BE2C (cell line): Measurements from ENCODE around the gene PTPRE.

Experiments used
- DNase-seq: peaks from one replicate; pipeline ENCODE4 v3.0.0-alpha.2; 2020
- H3K27me3 ChIP-seq: fragments of 250-450 bp; sonication (Bioruptor Pico); 2 replicates; pipeline ENCODE4 v1.5.1; 2020; ENCODE audit warnings: mild to moderate bottlenecking
- H3K36me3 ChIP-seq: fragments of 250-450 bp; sonication (Bioruptor Pico); 2 replicates; pipeline ENCODE4 v1.5.1; 2020; ENCODE audit warnings: mild to moderate bottlenecking
- H3K4me1 ChIP-seq: fragments of 250-450 bp; sonication (Bioruptor Pico); 2 replicates; pipeline ENCODE4 v1.5.1; 2020
- H3K4me3 ChIP-seq: 2 replicates; pipeline ENCODE4 v1.5.1; 2011; ENCODE audit warnings: low read depth, low read length
- H3K9me3 ChIP-seq: fragments of 250-450 bp; sonication (Bioruptor Pico); 2 replicates; pipeline ENCODE4 v1.5.1; 2020
- TF ChIP-seq, protein P1 (sequence below): IDR thresholded peaks from 2 replicates; pipeline ENCODE4 v1.5.1; 2012; ENCODE audit warnings: mild to moderate bottlenecking, low read depth, low read length

PTPRE gene

DNA sequence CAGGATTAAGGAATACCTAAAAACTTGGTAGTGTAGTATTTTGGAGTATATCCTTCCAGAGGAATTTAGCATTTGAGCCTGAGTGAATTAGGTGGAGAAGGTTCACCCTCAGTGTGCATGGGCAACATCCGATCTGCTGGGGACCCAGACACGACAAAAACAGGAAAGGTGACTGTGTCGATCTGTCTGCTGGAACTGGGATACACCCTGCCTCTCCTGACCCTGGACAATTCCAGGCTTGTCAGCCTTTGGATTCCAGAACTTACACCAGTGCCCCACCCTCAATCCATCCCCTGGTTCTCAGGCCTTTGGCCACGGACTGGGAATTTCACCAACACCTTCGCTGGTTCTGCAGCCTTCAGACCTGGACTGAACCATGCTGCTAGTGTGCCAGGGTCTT lies 41.9 kb downstream of the PTPRE start:
- Histone ChIP-seq H3K36me3 (no peaks in the 10 kb centered on the region), H3K4me3 (no peak overlapping the region), H3K9me3 (no peaks in the 10 kb centered on the region), H3K27me3 (no peaks in the 10 kb centered on the region), H3K4me1 (no peaks in the 10 kb centered on the region)
- TF ChIP-seq, protein P1, sequence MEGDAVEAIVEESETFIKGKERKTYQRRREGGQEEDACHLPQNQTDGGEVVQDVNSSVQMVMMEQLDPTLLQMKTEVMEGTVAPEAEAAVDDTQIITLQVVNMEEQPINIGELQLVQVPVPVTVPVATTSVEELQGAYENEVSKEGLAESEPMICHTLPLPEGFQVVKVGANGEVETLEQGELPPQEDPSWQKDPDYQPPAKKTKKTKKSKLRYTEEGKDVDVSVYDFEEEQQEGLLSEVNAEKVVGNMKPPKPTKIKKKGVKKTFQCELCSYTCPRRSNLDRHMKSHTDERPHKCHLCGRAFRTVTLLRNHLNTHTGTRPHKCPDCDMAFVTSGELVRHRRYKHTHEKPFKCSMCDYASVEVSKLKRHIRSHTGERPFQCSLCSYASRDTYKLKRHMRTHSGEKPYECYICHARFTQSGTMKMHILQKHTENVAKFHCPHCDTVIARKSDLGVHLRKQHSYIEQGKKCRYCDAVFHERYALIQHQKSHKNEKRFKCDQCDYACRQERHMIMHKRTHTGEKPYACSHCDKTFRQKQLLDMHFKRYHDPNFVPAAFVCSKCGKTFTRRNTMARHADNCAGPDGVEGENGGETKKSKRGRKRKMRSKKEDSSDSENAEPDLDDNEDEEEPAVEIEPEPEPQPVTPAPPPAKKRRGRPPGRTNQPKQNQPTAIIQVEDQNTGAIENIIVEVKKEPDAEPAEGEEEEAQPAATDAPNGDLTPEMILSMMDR = no peak
- DNase-seq = no peak

DNA sequence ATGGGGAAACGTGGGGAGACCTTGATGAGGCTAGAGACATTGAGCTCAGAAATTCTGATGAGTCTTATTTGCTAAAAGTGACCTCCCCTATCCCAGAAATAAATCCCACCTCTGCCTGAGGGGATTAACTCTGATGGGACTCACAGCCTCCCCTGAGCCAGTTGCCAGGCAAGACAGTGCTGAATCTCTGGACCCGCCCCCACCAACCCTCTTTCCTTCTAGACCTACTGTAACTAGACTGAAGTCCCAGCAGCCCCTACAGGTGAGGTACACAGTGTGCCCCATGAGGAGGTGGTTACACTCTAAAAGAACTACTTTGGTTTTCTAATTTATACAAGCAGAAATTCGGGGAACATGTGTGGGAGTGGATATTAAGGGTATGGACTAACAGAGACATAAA lies 42.9 kb downstream of the PTPRE start:
- TF ChIP-seq, protein P1 = no peak
- H3K4me3 ChIP-seq = no peak overlapping the region
- DNase-seq = no peak
- H3K27me3 ChIP-seq = no peaks in the 10 kb centered on the region; the same call in 1 of the 2 replicates
- H3K36me3 ChIP-seq = no peaks in the 10 kb centered on the region
- H3K4me1 ChIP-seq = no peaks in the 10 kb centered on the region
- H3K9me3 ChIP-seq = no peaks in the 10 kb centered on the region

DNA sequence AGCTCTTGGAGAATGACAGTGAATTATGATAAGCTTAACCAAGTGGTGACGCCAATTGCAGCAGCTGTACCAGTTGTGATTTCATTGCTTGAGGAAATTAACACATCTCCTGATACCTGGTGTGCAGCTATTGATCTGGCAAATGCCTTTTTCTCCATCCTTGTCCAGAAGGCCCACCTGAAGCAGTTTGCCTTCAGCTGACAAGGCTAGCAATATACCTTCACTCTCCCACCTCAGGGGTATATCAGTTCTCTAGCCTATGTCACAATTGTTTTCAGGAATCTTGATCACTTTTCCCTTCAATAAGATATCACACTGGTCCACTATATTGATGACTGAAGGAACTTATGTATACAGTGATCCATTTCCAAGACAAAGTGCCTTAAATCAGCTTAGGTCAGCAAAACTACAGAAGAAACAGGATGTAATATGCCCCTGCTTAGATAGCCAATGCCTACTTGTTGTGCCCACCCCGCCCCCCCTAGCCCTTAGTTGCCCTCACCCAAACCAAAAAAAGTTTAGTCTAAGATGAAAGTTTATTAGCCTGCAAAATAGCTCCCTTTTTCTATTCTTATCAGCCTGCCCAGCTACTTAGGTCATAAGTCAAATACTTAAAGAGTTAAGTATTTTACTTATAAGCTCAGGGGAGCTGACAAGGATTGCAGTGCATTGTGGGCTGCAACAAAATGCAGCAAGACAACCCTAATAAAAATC lies 45.1 kb downstream of the PTPRE start:
- Histone ChIP-seq H3K9me3 (no peaks in the 10 kb centered on the region), H3K4me3 (no peak overlapping the region), H3K27me3 (no peaks in the 10 kb centered on the region; the same call in 1 of the 2 replicates), H3K4me1 (no peaks in the 10 kb centered on the region), H3K36me3 (no peaks in the 10 kb centered on the region)
- DNase-seq = no peak
- TF ChIP-seq, protein P1 = no peak

DNA sequence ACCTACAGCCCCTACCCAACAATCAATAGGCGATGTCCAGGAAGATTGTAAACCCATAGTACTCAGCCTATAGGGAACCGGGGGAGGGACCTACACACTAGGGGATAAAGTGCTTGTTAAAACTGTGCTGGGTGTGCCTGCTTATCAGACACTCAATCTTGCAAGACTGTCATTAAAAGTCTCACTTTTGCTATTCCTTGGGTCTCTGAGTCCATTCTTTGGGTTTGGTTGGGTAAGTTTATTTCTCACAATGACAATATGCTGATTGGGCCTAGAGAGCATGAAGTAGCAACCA lies 45.6 kb downstream of the PTPRE start:
- Histone ChIP-seq H3K4me3 (no peak overlapping the region), H3K27me3 (no peaks in the 10 kb centered on the region; the same call in 1 of the 2 replicates), H3K4me1 (no peaks in the 10 kb centered on the region), H3K9me3 (no peaks in the 10 kb centered on the region), H3K36me3 (no peaks in the 10 kb centered on the region)
- TF ChIP-seq, protein P1 = no peak
- no peak for DNase-seq

DNA sequence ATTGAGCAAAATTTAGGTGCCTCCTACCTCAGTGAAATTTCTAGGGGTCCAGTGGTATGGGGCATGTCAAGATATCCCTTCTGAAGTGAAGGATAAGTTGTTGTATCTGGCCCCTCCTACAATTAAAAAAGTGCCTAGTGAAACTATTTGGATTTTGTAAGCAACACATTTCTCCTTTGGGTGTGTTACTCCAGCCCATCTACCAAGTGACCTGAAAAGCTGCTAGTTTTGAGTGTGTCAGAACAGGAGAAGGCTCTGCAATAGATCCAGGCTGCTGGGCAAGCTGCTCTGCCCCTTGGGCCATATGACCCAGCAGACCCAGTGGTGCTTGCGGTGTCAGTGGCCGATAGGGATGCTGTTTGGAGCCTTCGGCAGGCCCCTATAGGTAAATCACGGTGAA lies 46.0 kb downstream of the PTPRE start:
- Histone ChIP-seq H3K4me1 (no peaks in the 10 kb centered on the region), H3K9me3 (no peaks in the 10 kb centered on the region), H3K36me3 (no peaks in the 10 kb centered on the region), H3K4me3 (no peak overlapping the region), H3K27me3 (no peaks in the 10 kb centered on the region; the same call in 1 of the 2 replicates)
- no peak for DNase-seq
- TF ChIP-seq, protein P1 = no peak

DNA sequence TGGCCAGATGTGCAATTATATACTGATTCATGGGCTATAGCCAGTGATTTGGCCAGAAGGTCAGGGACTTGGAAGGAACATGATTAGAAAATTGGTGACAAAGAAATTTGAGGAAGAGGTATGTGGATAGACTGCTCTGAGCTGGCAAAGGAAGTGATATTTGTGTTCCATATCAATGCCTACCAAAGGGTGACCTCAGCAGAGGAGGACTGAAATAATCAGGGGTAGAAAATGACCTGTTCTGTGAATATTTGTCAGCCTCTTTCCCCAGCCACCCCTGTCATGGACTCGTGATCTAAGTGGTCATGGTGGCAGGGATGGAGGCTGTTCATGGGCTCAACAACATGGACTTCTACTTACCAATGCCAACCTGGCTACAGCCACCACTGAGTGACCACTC lies 47.0 kb downstream of the PTPRE start:
- DNase-seq = no peak

More for the DNA sequence above, 47.0 kb downstream of the PTPRE start:
- Histone ChIP-seq H3K4me1 (no peaks in the 10 kb centered on the region), H3K9me3 (no peaks in the 10 kb centered on the region), H3K4me3 (no peak overlapping the region), H3K36me3 (no peaks in the 10 kb centered on the region), H3K27me3 (no peaks in the 10 kb centered on the region; the same call in 1 of the 2 replicates)
- TF ChIP-seq, protein P1 = no peak
